GM23338 (cell line): ENCODE data around the gene NPAS3. TPM values are rescaled to one million over a fixed set of nuclear protein-coding genes. Genes with fewer than 3 reads are reported as not detected.

Experiments
- ATAC-seq: fragments of 200-7000 bp; cut with Tn5 transposase; 3 replicates; pipeline ENCODE4 v1.9.1; 2020
- DNase-seq: peaks from one replicate; pipeline ENCODE4 v3.0.0-alpha.2; 2015; ENCODE audit warnings: low spot score
- H2AFZ ChIP-seq: fragments of 200-600 bp; sonication (generic); 2 replicates; pipeline ENCODE4 v1.8.0; 2016; ENCODE audit warnings: antibody characterized with exemption, mild to moderate bottlenecking, moderate library complexity
- H3F3A ChIP-seq: fragments of 200-600 bp; sonication (generic); replicated peaks from 2 replicates; pipeline ENCODE4 v1.8.0; 2017; ENCODE audit warnings: antibody characterized with exemption, mixed run types, low read depth
- H3K27ac ChIP-seq: fragments of 200-600 bp; sonication (generic); 2 replicates; pipeline ENCODE4 v1.6.1; 2016; ENCODE audit warnings: low read depth
- H3K27me3 ChIP-seq: fragments of 200-600 bp; sonication (generic); 2 replicates; pipeline ENCODE4 v1.8.0; 2016; ENCODE audit warnings: mild to moderate bottlenecking, mixed run types, moderate library complexity; ENCODE audit not compliant: insufficient read depth
- H3K36me3 ChIP-seq: fragments of 200-600 bp; sonication (generic); 2 replicates; pipeline ENCODE4 v1.8.0; 2016; ENCODE audit warnings: mild to moderate bottlenecking; ENCODE audit not compliant: insufficient read depth
- H3K4me1 ChIP-seq: fragments of 200-600 bp; sonication (generic); 2 replicates; pipeline ENCODE4 v1.8.0; 2016; ENCODE audit warnings: mild to moderate bottlenecking, moderate library complexity; ENCODE audit not compliant: insufficient read depth
- H3K4me2 ChIP-seq: fragments of 200-600 bp; sonication (generic); 2 replicates; pipeline ENCODE4 v1.7.1; 2017; ENCODE audit warnings: mixed run types
- H3K4me3 ChIP-seq: fragments of 200-600 bp; sonication (generic); 2 replicates; pipeline ENCODE4 v1.6.1; 2016; ENCODE audit warnings: mixed run types
- H3K79me2 ChIP-seq: fragments of 200-600 bp; sonication (generic); replicated peaks from 2 replicates; pipeline ENCODE4 v1.8.0; 2017; ENCODE audit warnings: mild to moderate bottlenecking; ENCODE audit not compliant: insufficient read depth
- H3K9me2 ChIP-seq: fragments of 200-600 bp; sonication (generic); 2 replicates; pipeline ENCODE4 v1.8.0; 2017; ENCODE audit not compliant: insufficient read depth
- H4K20me1 ChIP-seq: fragments of 200-600 bp; sonication (generic); replicated peaks from 2 replicates; pipeline ENCODE4 v1.8.0; 2017; ENCODE audit warnings: mild to moderate bottlenecking; ENCODE audit not compliant: insufficient read depth
- H3K27ac Mint-ChIP-seq: 2 replicates; pipeline ENCODE4 v1.8.0; 2020; ENCODE audit warnings: inconsistent platforms, mild to moderate bottlenecking, moderate library complexity, mixed read lengths
- H3K27me3 Mint-ChIP-seq: 3 replicates; pipeline ENCODE4 v1.8.0; 2022; ENCODE audit warnings: low read depth, mild to moderate bottlenecking, moderate library complexity, mixed read lengths, inconsistent platforms; ENCODE audit not compliant: insufficient read depth, poor library complexity
- H3K36me3 Mint-ChIP-seq: 3 replicates; pipeline ENCODE4 v1.8.0; 2021; ENCODE audit warnings: low read depth, mild to moderate bottlenecking, inconsistent platforms, moderate library complexity, mixed read lengths
- H3K4me1 Mint-ChIP-seq: 3 replicates; pipeline ENCODE4 v1.8.0; 2020; ENCODE audit warnings: mild to moderate bottlenecking, inconsistent platforms, mixed read lengths
- H3K4me3 Mint-ChIP-seq: 3 replicates; pipeline ENCODE4 v1.8.0; 2021; ENCODE audit warnings: moderate library complexity, mild to moderate bottlenecking, inconsistent platforms, mixed read lengths
- H3K9me3 Mint-ChIP-seq: 3 replicates; pipeline ENCODE4 v1.8.0; 2020; ENCODE audit warnings: moderate library complexity, mild to moderate bottlenecking, inconsistent platforms, mixed read lengths
- CREB1 ChIP-seq: fragments of 250-450 bp; sonication (Bioruptor Pico); IDR thresholded peaks from 2 replicates; pipeline ENCODE4 v1.5.0; 2020; ENCODE audit warnings: low read depth, mild to moderate bottlenecking, moderate library complexity
- EZH2 ChIP-seq: fragments of 200-600 bp; sonication (generic); IDR thresholded peaks from one replicate; pipeline ENCODE4 v1.8.0; 2017; ENCODE audit warnings: antibody characterized with exemption, mild to moderate bottlenecking, low read depth; ENCODE audit not compliant: unreplicated experiment
- JUNB ChIP-seq: IDR thresholded peaks from one replicate; pipeline ENCODE4 v1.6.1; 2016; ENCODE audit warnings: antibody characterized with exemption; ENCODE audit not compliant: unreplicated experiment
- NANOG ChIP-seq: IDR thresholded peaks from 2 replicates; pipeline ENCODE4 v1.6.1; 2016; ENCODE audit warnings: antibody characterized with exemption, borderline replicate concordance
- POLR2AphosphoS5 ChIP-seq: IDR thresholded peaks from 2 replicates; pipeline ENCODE4 v1.6.1; 2016; ENCODE audit warnings: antibody characterized with exemption, low read depth
- REST ChIP-seq: IDR thresholded peaks from one replicate; pipeline ENCODE4 v1.6.1; 2018; ENCODE audit warnings: antibody characterized with exemption; ENCODE audit not compliant: unreplicated experiment
- STAT1 ChIP-seq: IDR thresholded peaks from one replicate; pipeline ENCODE4 v1.6.1; 2016; ENCODE audit warnings: antibody characterized with exemption; ENCODE audit not compliant: unreplicated experiment
- ZNF462 ChIP-seq: fragments of 250-450 bp; sonication (Bioruptor Pico); IDR thresholded peaks from 2 replicates; pipeline ENCODE4 v1.5.0; 2020; ENCODE audit warnings: mild to moderate bottlenecking, moderate library complexity
- polyA plus RNA-seq: library from polyadenylated mRNA; unstranded; fragments of >200 nt; fragmentation: Nextera tagmentation; extraction: Ambion mirVana; gene quantifications from 2 replicates; pipeline ENCODE4 v1.2.1, GENCODE V29; 2016
- total RNA-seq: library from RNA; depleted of rRNA; stranded (reverse); fragments of >200 nt; shearing (Covaris generic); gene quantifications from 2 replicates; pipeline ENCODE4 v1.2.3, GENCODE V29; 2014

NPAS3 gene
- total and polyA plus RNA-seq, 2 experiments from 2014 or later: 0.17 to 0.19 TPM

DNA sequence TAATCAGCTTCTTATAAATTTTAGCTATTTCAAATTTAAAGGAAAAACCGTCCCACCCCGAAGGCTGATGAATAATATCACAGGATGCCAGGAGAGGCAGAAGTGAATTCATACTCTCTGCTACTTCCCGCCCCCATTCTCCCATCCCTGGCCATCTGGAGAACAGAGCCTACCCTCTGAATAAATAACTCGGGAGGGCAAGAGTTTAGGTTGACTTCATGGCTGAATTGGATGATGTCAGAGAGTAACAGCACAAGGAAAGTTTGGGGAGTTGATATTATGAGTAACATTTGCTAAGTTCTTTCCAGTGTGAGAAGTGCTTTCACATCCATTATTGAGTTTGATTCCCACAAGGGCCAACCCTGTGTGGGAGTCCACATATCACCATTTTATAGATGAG lies 770.6 kb downstream of the NPAS3 start (continued):
- TF ChIP-seq ZNF462 (no peak), POLR2AphosphoS5 (no peak), STAT1 (no peak), EZH2 (no peak), CREB1 (no peak)

GRCh38 chr14:33709711-33710110 lies 771.0 kb downstream of the NPAS3 start:
- TF ChIP-seq REST (no peak), JUNB (no peak), STAT1 (no peak), NANOG (no peak)

More at GRCh38 chr14:33709711-33710110, 771.0 kb downstream of the NPAS3 start:
- Histone ChIP-seq H3K4me2 (no peak overlapping the region), H4K20me1 (no peaks in the 10 kb centered on the region), H3K4me1 (peaks cover 28% of the 10 kb centered on the region), H3K27me3 (no peaks in the 10 kb centered on the region), H3K36me3 (no peaks in the 10 kb centered on the region), H3K9me2 (peaks cover 8% of the 10 kb centered on the region), H3F3A (no peaks in the 10 kb centered on the region), H3K79me2 (no peaks in the 10 kb centered on the region), H2AFZ (no peak overlapping the region), H3K27ac (no peak overlapping the region), H3K4me3 (no peak overlapping the region)
- H3K4me1 Mint-ChIP-seq: peaks cover 30% of the 10 kb centered on the region
- 0 out of 2 replicates have a peak overlapping the region, but pooled peaks have one; percentile 61 for H3K27ac Mint-ChIP-seq
- no peaks in the 10 kb centered on the region for H3K27me3 Mint-ChIP-seq
- H3K9me3 Mint-ChIP-seq: no peaks in the 10 kb centered on the region
- no peaks in the 10 kb centered on the region for H3K36me3 Mint-ChIP-seq
- DNase-seq (no peak), ATAC-seq (no peak)
- no peak overlapping the region for H3K4me3 Mint-ChIP-seq
